NK-92 (cell line): ENCODE data around the gene C14orf180.

Experiments
- DNase-seq: peaks from one replicate; lab custom pipeline; 2025; ENCODE audit not compliant: unreplicated experiment; lab: John Stamatoyannopoulos, UW

The C14orf180 gene

DNA sequence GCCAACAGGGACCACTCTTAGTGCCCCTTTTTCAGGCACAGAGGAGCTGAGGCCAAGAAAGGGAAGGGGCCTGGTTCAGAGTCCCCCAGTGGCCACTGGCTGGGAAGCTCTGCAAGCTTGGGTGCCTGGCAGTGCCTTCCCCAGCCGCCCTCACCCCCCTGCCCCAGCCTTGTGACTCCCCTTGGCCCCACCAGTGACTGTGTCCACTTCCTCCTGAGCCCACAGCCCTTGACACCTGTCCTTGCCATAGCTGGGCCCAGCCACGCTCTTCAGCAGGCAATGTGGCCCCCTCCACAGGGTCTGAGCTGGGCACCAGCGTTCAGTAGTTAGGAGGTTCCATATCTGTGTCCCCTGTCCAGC, 19.0 kb upstream of the C14orf180 start:
- DNase-seq: no peak

GRCh38 chr14:104561124-104561557, 18.4 kb upstream of the C14orf180 start:
- DNase-seq: no peak

DNA sequence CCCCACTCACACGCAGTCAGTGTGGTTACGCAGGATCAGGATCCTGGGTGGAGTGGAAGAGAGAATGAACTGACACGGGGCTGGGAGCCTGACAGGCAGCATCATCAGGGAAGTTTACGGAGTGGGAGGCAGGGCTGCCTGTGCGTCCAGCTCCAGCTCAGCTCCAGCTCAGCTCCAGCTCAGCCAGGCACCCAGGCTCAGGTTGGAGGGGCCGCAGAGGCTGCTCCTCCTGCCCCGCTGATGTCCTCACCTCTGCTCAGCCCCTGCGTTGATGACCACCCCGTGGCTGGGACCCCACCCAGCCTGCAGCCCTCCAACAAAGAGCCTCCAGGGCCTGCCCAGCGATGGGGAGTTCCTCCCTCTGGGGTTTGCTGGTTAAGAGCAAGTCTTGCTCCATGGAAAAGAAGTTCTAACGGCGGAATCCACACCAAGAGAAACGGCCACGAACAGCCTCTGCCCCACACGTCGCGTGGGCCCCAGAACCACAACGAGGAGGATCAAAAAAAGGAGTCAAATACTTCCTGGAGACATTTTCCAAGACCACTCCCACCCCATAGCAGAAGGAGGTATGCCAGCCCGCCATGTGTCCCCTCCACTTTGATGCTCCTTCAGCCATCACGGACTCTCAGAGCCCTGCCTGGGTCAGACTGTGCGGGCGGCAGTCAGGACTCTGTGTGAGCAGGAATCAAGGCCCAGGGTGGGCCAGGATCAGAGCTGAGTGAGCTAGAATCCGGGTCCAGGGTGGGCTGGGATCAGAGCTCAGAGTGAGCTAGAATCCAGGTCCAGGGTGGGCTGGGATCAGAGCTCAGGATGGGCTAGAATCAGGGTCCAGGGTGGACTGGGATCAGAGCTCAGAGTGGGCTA, 17.7 kb upstream of the C14orf180 start:
- no peak for DNase-seq

GRCh38 chr14:104562606-104563005, 17.0 kb upstream of the C14orf180 start:
- no peak for DNase-seq

DNA sequence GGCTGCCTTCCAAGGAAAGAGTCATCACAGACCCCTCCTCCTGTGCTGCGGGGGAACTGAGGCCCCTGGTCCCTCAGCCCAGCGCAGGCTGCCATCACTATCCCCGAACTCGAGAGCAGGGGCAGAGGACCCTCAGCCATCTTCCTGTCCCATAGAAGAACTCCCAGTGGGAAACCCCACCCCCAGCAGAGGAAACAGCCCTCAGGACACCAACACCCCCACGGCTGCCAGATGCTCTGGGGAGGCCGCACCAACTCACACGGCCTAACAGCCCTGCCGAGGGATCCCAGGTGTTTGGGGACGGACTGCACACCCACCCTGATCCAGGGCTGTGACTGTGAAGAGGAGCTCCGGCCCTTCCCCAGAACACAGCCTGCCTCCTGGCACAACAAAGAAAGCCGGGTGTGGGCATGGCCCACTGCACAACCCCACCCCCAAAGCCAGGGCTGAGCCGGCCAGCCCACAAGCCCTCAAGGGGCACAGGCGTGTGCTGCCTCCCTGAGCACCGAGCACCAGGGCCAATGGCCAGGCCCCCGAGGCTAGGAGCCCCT, 16.3 kb upstream of the C14orf180 start:
- DNase-seq: no peak

- no peak for DNase-seq
Measured at GRCh38 chr14:104563742-104564615, 15.6 kb upstream of the C14orf180 start.

DNA sequence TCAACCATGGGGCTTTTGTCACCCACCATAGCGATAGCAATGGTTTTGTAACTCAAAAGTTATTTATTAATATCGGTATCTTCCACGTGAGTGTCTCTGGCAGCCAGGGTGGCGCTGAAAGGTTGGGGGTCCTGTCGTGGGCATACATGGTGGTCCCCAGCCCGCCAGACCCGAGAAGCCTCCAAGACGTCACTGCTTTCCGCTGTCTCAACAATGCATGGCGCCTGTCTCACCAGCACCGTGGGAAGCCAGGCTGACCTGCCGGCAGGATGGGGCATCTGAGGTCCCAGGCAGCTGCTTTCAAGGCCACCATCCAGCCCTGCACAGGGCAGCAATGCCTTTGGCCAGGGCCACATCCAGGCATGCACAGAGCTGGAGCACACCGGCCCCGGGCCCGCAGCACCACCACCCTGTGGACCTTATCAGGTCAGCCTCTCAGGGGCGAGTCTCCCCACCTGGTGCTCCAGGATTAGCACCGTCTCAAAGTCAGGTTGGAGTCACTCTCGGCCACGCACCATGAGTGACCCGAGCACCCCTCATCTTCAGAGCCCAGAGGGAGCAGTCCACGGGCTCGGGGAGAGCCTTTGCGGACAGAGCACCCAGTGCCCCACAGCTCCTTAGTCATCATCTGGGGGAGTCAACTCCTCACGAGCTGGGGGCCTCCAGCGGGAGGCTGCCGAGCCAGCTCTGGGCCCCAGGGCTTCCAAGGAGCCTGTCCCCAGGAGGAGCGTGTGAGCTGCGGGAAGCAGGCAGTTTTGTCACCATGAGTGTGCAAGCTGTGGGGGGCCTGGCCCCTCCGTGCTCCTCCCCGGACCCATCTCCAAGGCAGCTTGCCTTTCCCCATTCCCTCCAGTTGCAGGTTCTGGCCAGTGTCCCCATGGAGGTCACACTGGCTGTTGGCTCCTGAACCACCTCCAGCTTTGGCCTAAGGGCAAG, 14.6 kb upstream of the C14orf180 start:
- DNase-seq: no peak

GRCh38 chr14:104567141-104567956, 12.2 kb upstream of the C14orf180 start:
- DNase-seq: no peak

GRCh38 chr14:104567957-104568225, 11.7 kb upstream of the C14orf180 start:
- no peak for DNase-seq

GRCh38 chr14:104568620-104569019, 10.9 kb upstream of the C14orf180 start:
- DNase-seq: no peak

DNA sequence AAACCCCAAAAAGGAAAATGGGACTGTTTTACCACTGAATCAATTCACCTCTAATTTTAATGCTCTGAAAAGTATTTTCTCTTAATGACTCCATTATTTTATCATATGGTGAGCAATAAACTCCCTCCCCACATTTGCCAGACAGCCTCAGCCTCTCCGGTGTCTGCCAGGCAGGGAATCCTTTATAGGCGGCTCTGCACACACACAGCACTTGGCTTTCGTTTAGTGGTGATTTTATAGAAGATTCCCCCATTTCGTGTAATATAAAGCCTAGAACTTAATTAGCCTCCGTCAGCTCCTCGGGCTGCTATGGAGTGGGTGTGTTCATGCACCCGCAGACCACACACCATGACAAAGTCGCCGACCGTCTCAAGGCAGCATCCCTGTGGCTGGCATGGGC, 10.1 kb upstream of the C14orf180 start:
- no peak for DNase-seq

DNA sequence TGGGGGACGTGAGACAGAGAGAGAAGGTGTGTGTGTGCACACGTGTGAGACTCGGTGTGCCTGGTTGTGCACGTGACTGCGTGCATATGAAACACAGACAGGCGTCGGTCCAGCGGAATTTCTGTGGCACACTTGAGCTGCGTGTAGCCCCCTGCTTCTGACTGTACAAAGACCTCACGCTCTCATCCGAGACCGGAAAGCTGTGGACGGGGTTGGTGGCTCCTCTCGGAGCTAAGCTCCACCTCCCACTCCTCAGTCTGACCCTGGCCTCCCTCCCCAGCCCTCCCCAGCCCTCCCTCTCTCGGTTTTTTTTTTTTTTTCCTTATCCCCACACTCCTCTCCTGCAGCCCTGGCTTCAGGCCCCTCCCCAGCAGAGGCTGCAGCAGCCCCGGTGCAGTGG, 8.3 kb upstream of the C14orf180 start:
- DNase-seq: no peak

DNA sequence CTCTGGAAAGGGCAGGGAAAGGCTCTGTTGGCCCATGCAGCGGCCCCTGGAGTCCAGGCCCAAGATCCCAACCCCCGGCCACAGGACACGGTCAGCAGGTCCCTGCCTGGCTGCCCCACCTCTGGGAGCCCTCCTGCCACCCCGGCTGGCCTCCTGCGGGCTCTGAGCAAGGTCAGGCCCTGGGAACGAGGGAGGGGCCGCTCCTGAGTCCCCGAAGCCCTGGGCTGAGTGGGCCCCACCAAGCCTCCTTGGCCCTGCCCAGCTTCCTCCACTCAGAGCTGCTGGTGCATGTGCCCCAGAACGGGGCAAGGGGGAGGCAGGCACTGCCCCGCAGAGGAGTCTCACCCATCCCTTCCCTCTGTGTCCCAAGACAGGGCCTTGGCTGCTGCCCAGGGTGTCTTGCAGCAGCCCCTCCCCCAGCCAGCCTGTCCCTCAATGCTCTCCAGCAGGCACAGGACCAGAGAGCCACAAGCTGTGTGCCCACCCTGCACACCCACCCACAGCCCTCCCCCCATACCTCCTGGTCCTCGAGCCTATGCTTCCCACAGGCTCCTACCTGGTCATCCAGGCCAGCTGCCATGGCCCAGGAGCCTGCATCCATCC, 7.4 kb upstream of the C14orf180 start:
- DNase-seq: no peak

- DNase-seq: no peak
Measured at GRCh38 chr14:104572668-104573067, 6.9 kb upstream of the C14orf180 start.

DNA sequence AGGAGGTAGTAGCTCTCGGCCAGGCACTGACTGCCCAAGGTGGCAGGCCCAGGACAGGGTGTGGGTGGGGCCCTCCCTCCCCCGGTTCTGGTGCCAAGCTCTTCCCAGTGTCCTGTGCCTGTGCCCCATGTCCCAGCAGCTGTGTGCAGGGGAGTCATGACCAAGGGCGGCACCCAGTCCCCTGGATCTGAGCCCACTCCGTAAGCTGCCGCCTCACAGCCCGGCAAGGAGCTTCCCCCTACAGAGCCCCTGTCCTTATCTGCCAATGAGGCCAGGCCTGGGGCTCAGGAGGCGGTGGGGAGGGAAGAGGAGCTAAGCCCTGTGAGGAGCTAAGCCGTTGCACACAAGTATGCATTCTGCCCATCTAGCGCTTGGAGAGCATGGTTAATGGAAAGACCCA, 5.6 kb upstream of the C14orf180 start:
- DNase-seq: no peak

DNA sequence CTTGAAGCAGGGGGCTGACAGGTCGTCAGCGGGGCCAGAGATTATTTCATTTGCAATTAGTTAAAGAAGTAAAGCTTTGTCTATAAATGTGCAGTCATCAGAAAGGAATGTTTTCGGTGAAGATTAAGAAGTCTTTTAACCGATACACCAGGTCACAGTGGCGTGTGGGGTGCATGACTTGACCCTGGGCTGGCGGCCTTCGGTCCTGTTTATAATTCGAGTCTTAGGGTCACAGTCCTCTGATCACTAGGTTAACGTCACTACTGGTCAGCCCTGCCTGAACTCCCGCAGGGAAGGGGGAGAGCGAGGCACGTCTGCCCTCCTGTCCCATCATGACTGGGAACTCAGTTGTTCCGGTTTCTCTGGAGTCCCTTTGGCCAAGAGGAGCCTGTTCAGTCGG, 5.0 kb upstream of the C14orf180 start:
- DNase-seq: no peak

GRCh38 chr14:104574978-104575583, 4.5 kb upstream of the C14orf180 start:
- no peak for DNase-seq

DNA sequence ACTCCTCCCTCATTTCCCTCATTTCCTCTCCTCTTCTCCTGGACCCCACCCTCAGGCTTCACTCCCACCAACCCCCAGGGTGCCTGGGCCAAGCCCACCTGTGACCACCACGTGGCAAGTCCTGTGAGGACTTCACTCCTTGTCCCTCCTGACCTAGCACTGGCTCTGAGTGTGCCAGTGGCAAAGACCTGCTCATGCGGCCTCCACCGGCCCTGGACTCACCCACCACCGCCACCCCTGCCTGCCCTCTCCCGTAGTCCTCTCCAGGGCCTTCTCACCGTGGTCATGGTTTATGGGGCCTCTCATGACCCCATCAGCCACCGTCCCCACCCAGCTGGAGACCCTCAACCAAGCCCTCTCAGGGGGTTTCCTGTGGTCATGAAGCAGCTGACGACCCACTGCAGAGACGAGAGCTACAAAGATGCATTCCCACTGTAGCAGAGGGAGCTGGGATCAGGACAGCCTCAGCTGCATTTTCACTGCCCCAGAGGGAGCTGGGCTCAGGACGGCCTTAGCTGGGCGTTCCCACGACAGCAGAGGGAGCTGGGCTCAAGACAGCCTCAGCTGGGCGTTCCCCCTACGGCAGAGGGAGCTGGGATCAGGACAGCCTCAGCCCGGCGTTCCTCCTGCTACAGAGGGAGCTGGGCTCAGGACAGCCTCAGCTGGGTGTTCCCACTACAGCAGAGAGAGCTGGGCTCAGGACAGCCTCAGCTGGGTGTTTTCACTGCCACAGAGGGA, 3.2 kb upstream of the C14orf180 start:
- no peak for DNase-seq

- no peak for DNase-seq
Measured at GRCh38 chr14:104576970-104577332, 2.6 kb upstream of the C14orf180 start.
